Natural killer cell (primary cell): Measurements from ENCODE around the gene SMG5. TPM values are rescaled to one million over a fixed set of nuclear protein-coding genes. Genes with fewer than 3 reads are reported as not detected.

Experiments used
- ATAC-seq, 3 donors: fragments of 150-1000 bp in 2 of 3; fragments of 200-7000 bp in 1 of 3; cut with Tn5 transposase; 1 replicate in 1 of 3; 2 replicates in 2 of 3; pipeline ENCODE4 v1.10.0; 2021; ENCODE audit warnings: mild to moderate bottlenecking in 2 of 3, moderate library complexity in 2 of 3
- DNase-seq, 2 donors: peaks; one replicate each; pipeline versions ENCODE4 v3.0.0 to v3.0.0-alpha.2; 2013 to 2021; ENCODE audit warnings: mixed read lengths in 1 of 2
- H3K27ac ChIP-seq: one replicate; pipeline ENCODE4 v1.5.1; 2013; ENCODE audit warnings: mild to moderate bottlenecking, low read length
- H3K27me3 ChIP-seq: one replicate; pipeline ENCODE4 v1.6.1; 2013; ENCODE audit warnings: low read length; ENCODE audit not compliant: control insufficient read depth, insufficient read depth
- H3K36me3 ChIP-seq: one replicate; pipeline ENCODE4 v1.6.1; 2013; ENCODE audit warnings: low read length; ENCODE audit not compliant: control insufficient read depth, insufficient read depth
- H3K4me1 ChIP-seq: one replicate; pipeline ENCODE4 v1.6.1; 2013; ENCODE audit warnings: low read length; ENCODE audit not compliant: control insufficient read depth, insufficient read depth
- H3K4me3 ChIP-seq: one replicate; pipeline ENCODE4 v1.5.1; 2013; ENCODE audit warnings: low read length
- H3K9me3 ChIP-seq: one replicate; pipeline ENCODE4 v1.6.1; 2013; ENCODE audit warnings: low read length; ENCODE audit not compliant: control insufficient read depth, insufficient read depth
- H3K27ac Mint-ChIP-seq, 2 donors: one replicate each; pipeline ENCODE4 v1.8.0; 2022; ENCODE audit warnings: mild to moderate bottlenecking in 2 of 2, mixed read lengths in 2 of 2, moderate library complexity in 1 of 2
- H3K27me3 Mint-ChIP-seq, 2 donors: one replicate each; pipeline ENCODE4 v1.8.0; 2022; ENCODE audit warnings: low read depth in 2 of 2, mixed read lengths in 2 of 2
- H3K36me3 Mint-ChIP-seq: one replicate; pipeline ENCODE4 v1.8.0; 2022; ENCODE audit warnings: mixed read lengths
- H3K4me1 Mint-ChIP-seq, 2 donors: one replicate each; pipeline ENCODE4 v1.8.0; 2022; ENCODE audit warnings: mixed read lengths in 2 of 2
- H3K4me3 Mint-ChIP-seq: one replicate; pipeline ENCODE4 v1.8.0; 2022; ENCODE audit warnings: mild to moderate bottlenecking, moderate library complexity, mixed read lengths
- H3K9me3 Mint-ChIP-seq, 2 donors: one replicate each; pipeline ENCODE4 v1.8.0; 2022; ENCODE audit warnings: mixed read lengths in 2 of 2
- WGBS: methylation state at CpG from one replicate; pipeline ENCODE4 v1.1.7; 2013; ENCODE audit warnings: missing lambda C conversion rate; ENCODE audit not compliant: insufficient coverage; 5-methylcytosine and 5-hydroxymethylcytosine counted together
- intact Hi-C: fragments of 100-400 bp; cut with micrococcal nuclease; formaldehyde crosslinking; loops from one replicate; pipeline ENCODE4 v1.14.2; 2022
- total RNA-seq, 4 donors: library from RNA; stranded (reverse); fragments of 120-200 nt in 1 of 4; gene quantifications; one replicate each; pipeline versions ENCODE4 v1.2.3 to v1.2.4, GENCODE V29; 2013 to 2022
- TF ChIP-seq, protein P1 (sequence below): fragments of 200-600 bp; IDR thresholded peaks from one replicate; pipeline ENCODE4 v1.8.0; 2022; ENCODE audit warnings: antibody characterized with exemption

SMG5 gene
- total RNA-seq, 3 donors from 2014 or later (not counting 1 experiment from before 2014, with no cell fraction given): 76.7 to 93.9 (median 87.6) TPM

DNA sequence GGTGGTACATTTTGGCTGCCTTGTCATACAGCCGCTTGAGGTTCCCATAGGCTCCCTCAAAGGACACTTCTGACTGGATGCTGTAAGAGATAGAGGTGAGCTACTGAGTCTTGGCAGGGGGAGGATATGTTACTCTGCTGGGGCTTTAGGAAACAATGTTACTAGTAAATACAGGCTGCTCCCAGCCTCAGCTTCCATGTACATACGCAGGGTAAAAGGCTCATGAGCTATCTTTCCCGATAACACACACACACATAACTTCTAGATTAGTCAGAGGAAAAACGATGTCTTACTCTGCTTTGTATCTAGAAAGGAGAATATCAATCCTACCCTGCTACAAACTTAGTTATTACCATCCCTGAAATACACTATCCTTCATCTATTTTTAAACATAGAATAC, 14.3 kb downstream of the SMG5 start:
- Histone ChIP-seq H3K27me3 (no peaks in the 10 kb centered on the region), H3K36me3 (peaks cover 77% of the 10 kb centered on the region), H3K27ac (no peak overlapping the region), H3K4me3 (no peak overlapping the region), H3K9me3 (no peaks in the 10 kb centered on the region), H3K4me1 (no peaks in the 10 kb centered on the region)
- DNase-seq: no peak
- Mint-ChIP-seq H3K36me3 (peaks cover 18% of the 10 kb centered on the region), H3K4me3 (no peak overlapping the region), H3K27ac (no peak overlapping the region), H3K9me3 (no peaks in the 10 kb centered on the region), H3K4me1 (peaks cover 0 to 6% of the 10 kb centered on the region in 2 donors), H3K27me3 (no peaks in the 10 kb centered on the region)
- ATAC-seq: no peak
- intact Hi-C loops: no loop called here
- 100% methylated on average over 3 of the region's 4 CpGs for WGBS
- TF ChIP-seq, protein P1, sequence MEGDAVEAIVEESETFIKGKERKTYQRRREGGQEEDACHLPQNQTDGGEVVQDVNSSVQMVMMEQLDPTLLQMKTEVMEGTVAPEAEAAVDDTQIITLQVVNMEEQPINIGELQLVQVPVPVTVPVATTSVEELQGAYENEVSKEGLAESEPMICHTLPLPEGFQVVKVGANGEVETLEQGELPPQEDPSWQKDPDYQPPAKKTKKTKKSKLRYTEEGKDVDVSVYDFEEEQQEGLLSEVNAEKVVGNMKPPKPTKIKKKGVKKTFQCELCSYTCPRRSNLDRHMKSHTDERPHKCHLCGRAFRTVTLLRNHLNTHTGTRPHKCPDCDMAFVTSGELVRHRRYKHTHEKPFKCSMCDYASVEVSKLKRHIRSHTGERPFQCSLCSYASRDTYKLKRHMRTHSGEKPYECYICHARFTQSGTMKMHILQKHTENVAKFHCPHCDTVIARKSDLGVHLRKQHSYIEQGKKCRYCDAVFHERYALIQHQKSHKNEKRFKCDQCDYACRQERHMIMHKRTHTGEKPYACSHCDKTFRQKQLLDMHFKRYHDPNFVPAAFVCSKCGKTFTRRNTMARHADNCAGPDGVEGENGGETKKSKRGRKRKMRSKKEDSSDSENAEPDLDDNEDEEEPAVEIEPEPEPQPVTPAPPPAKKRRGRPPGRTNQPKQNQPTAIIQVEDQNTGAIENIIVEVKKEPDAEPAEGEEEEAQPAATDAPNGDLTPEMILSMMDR: no peak

- intact Hi-C loops: no loop called here
- Mint-ChIP-seq H3K27me3 (no peaks in the 10 kb centered on the region), H3K36me3 (peaks cover 19% of the 10 kb centered on the region), H3K27ac (no peak overlapping the region), H3K4me1 (peaks cover 0 to 6% of the 10 kb centered on the region in 2 donors), H3K9me3 (no peaks in the 10 kb centered on the region), H3K4me3 (no peak overlapping the region)
- TF ChIP-seq, protein P1: no peak
- H3K27me3 ChIP-seq: no peaks in the 10 kb centered on the region
- ATAC-seq (no peak), DNase-seq (no peak)
- peaks cover 68% of the 10 kb centered on the region for H3K36me3 ChIP-seq
- H3K9me3 ChIP-seq: no peaks in the 10 kb centered on the region
- 96% methylated on average over 13 of the region's 13 CpGs for WGBS
- no peak overlapping the region for H3K4me3 ChIP-seq
- no peaks in the 10 kb centered on the region for H3K4me1 ChIP-seq
- H3K27ac ChIP-seq: no peak overlapping the region
These were observed 16.6 kb downstream of the SMG5 start for GRCh38 chr1:156266051-156266450.

GRCh38 chr1:156263288-156263655, 19.4 kb downstream of the SMG5 start:
- Mint-ChIP-seq H3K36me3 (peaks cover 33% of the 10 kb centered on the region), H3K4me1 (peaks cover under 1 to 6% of the 10 kb centered on the region in 2 donors), H3K4me3 (no peak overlapping the region), H3K27me3 (no peaks in the 10 kb centered on the region), H3K9me3 (no peaks in the 10 kb centered on the region), H3K27ac (peak overlapping the region in 1 of 2 donors; percentile 44)
- WGBS: 99% methylated on average over 9 of the region's 9 CpGs
- H3K4me3 ChIP-seq: no peak overlapping the region
- no peaks in the 10 kb centered on the region for H3K27me3 ChIP-seq
- TF ChIP-seq, protein P1: no peak
- ATAC-seq (no peak), DNase-seq (no peak)
- peaks cover 79% of the 10 kb centered on the region for H3K36me3 ChIP-seq
- no peaks in the 10 kb centered on the region for H3K9me3 ChIP-seq
- H3K4me1 ChIP-seq: no peaks in the 10 kb centered on the region
- intact Hi-C loops: no loop called here
- H3K27ac ChIP-seq: no peak overlapping the region
